GM12892 (cell line): Measurements from ENCODE around the gene PRTN3.
A peak's percentile ranks its signal among the peaks of the same experiment; 100 is the strongest.

Experiments
- POLR2A ChIP-seq: IDR thresholded peaks from 2 replicates; pipeline ENCODE4 v1.6.1; 2011; ENCODE audit warnings: low read depth, low read length, control low read depth
- POLR2AphosphoS5 ChIP-seq: IDR thresholded peaks from 2 replicates; pipeline ENCODE4 v1.6.1; 2011; ENCODE audit warnings: low read depth, low read length, control low read depth
- TAF1 ChIP-seq: IDR thresholded peaks from 2 replicates; pipeline ENCODE4 v1.6.1; 2011; ENCODE audit warnings: low read depth, mild to moderate bottlenecking, control low read depth, low read length, borderline replicate concordance

DNA sequence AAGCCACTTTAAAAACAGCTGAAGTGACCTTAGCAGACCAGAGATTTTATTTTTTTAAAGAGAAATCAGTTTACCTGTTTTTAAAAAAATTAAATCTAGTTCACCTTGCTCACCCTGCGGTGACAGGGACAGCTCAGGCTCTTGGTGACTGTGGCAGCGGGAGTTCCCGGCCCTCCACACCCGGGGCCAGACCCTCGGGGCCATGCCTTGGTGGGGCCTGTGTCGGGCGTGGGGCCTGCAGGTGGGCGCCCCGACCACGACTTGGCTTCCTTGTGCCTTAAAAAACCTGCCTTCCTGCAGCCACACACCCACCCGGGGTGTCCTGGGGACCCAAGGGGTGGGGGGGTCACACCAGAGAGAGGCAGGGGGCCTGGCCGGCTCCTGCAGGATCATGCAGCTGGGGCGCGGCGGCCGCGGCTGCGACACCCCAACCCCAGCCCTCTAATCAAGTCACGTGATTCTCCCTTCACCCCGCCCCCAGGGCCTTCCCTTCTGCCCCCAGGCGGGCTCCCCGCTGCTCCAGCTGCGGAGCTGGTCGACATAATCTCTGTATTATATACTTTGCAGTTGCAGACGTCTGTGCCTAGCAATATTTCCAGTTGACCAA, 29.8 kb upstream of the PRTN3 start:
- no peak; the same call in 1 of the 2 replicates for TF ChIP-seq POLR2AphosphoS5
- TF ChIP-seq TAF1: no peak
- 0 out of 2 replicates have a peak, but pooled peaks have one; percentile 26 for TF ChIP-seq POLR2A
